Stomach (tissue), 9 donors: ENCODE results near the gene BBLN. TPM values are rescaled to one million over a fixed set of nuclear protein-coding genes. Genes with fewer than 3 reads are reported as not detected.

Source experiments
- DNase-seq, 2 donors: peaks; one replicate each; pipeline versions ENCODE4 v3.0.0 to v3.0.0-alpha.2; 2013 to 2019
- H3K27ac ChIP-seq, 5 donors: fragments of 200-600 bp in 4 of 5; sonication (generic) in 4 of 5; one replicate each; pipeline ENCODE4 v1.5.1; 2013 to 2019; ENCODE audit warnings: mild to moderate bottlenecking in 1 of 5, moderate library complexity in 1 of 5
- H3K27me3 ChIP-seq, 3 donors: fragments of 200-600 bp; sonication (generic); one replicate each; pipeline ENCODE4 v1.5.1; 2017 to 2019; ENCODE audit warnings: mixed run types in 1 of 3
- H3K36me3 ChIP-seq, 4 donors: fragments of 200-600 bp; sonication (generic); 1 replicate in 3 of 4; 2 replicates in 1 of 4; pipeline ENCODE4 v1.5.1; 2016 to 2019
- H3K4me1 ChIP-seq, 4 donors: fragments of 200-600 bp; sonication (generic); one replicate each; pipeline ENCODE4 v1.5.1; 2016 to 2019
- H3K4me3 ChIP-seq, 4 donors: fragments of 200-600 bp; sonication (generic) in 3 of 4; one replicate each; pipeline ENCODE4 v1.5.1; 2016 to 2019; ENCODE audit warnings: mild to moderate bottlenecking in 1 of 4
- H3K9me3 ChIP-seq, 4 donors: fragments of 200-600 bp; sonication (generic); one replicate each; pipeline ENCODE4 v1.5.1; 2016 to 2019
- EP300 ChIP-seq: sonication (generic); formaldehyde crosslinking; IDR thresholded peaks from one replicate; pipeline ENCODE4 v1.6.1; 2017; ENCODE audit warnings: antibody characterized with exemption
- POLR2A ChIP-seq, 4 donors: fragments of 450-650 bp; IDR thresholded peaks; one replicate each; pipeline ENCODE4 v1.6.1; 2016; ENCODE audit warnings: antibody characterized with exemption in 4 of 4, control low read depth in 2 of 4, mild to moderate bottlenecking in 1 of 4, moderate library complexity in 1 of 4
- POLR2AphosphoS5 ChIP-seq, 3 donors: sonication (generic); formaldehyde crosslinking; IDR thresholded peaks; one replicate each; pipeline ENCODE4 v1.6.1; 2016; ENCODE audit warnings: antibody characterized with exemption in 3 of 3
- WGBS, 5 donors: extraction: QIAGEN DNeasy Blood & Tissue Kit in 3 of 5; methylation state at CpG; one replicate each; pipeline versions ENCODE4 v1.1.5 to v1.1.7; 2013 to 2018; 5-methylcytosine and 5-hydroxymethylcytosine counted together
- intact Hi-C: fragments of 100-400 bp; cut with DNase I; formaldehyde crosslinking; loops from one replicate; pipeline ENCODE4 v1.15.1; 2023; ENCODE audit warnings: low total_unique reads
- polyA plus RNA-seq, 3 donors: library from polyadenylated mRNA; stranded (reverse); fragments of 200-250 nt; gene quantifications; one replicate each; pipeline ENCODE4 v1.2.3, GENCODE V29; 2013
- total RNA-seq, 5 donors: library from RNA; depleted of rRNA; stranded (reverse); fragments of >200 nt; gene quantifications; one replicate each; pipeline versions ENCODE4 v1.1.0 to v1.2.3, GENCODE V29; 2014 to 2016
- TF ChIP-seq, protein P1 (sequence below), 7 experiments: fragments of 450-650 bp in 4 of 7; fragments of 200-600 bp in 3 of 7; sonication (generic) in 3 of 7; IDR thresholded peaks; one replicate each; pipeline ENCODE4 v1.5.1; 2016 to 2019; ENCODE audit warnings: antibody characterized with exemption in 7 of 7, control low read depth in 2 of 7, mild to moderate bottlenecking in 1 of 7
- donor health status: healthy with polysubstance abuse.
- donor health status: Bipolar disorder and iron deficiency.
- donor health status: healthy.

BBLN gene
- total and polyA plus RNA-seq, 8 donors = 17.8 to 193 (median 147) TPM; not detected in 1

DNA sequence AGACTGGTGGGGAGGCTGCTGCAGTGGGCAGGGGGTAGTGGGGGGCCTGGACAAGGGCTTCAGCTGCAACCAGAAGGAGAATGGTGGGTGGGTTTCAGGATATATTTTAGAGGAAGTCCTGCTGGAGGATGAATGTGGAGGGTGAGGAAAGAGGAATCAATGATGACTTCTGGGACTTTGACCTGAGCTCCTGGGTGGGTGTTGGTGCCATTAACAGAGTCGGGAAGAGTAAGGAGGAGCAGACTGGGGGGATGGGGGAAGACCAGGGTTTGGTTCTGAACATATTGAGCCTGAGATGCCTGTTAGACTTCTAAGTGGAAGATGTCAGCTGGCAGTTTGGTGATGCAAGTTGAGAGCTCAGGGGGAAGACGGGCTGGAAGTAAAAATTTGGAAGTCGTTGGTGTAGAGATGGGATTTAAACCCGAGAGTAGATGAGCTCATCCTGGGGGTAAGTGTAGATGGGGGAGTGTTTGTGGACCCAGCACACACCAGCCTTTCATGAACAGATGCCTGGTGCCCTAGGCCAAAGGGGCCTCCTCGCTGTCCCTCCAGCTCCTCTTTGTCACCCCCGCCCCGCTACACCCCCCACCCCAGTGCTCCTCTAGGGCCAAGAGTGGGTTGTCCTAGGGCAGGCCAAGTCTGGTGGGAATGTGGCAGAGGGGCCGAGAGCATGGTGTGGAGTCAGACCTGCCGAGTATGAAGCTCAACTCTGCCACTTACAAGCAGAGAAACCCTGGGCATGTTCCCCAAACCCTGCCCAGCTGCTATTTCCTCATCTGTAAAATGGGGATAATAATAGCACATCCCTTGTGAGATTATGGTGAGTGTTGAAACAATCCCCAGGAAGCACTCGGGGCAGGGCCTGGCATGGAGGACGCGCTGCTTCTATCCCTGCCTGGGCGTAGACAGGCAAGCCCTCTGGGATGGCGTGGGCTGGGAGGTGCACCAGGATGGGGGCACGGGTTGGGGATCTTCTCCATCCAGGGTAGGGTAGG, 47.1 kb downstream of the BBLN start:
- TF ChIP-seq EP300 (no peak), POLR2A (IDR thresholded peaks at IDR 0.05) (no peak), POLR2AphosphoS5 (IDR thresholded peaks at IDR 0.05) (no peak)
- TF ChIP-seq, protein P1, sequence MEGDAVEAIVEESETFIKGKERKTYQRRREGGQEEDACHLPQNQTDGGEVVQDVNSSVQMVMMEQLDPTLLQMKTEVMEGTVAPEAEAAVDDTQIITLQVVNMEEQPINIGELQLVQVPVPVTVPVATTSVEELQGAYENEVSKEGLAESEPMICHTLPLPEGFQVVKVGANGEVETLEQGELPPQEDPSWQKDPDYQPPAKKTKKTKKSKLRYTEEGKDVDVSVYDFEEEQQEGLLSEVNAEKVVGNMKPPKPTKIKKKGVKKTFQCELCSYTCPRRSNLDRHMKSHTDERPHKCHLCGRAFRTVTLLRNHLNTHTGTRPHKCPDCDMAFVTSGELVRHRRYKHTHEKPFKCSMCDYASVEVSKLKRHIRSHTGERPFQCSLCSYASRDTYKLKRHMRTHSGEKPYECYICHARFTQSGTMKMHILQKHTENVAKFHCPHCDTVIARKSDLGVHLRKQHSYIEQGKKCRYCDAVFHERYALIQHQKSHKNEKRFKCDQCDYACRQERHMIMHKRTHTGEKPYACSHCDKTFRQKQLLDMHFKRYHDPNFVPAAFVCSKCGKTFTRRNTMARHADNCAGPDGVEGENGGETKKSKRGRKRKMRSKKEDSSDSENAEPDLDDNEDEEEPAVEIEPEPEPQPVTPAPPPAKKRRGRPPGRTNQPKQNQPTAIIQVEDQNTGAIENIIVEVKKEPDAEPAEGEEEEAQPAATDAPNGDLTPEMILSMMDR (IDR thresholded peaks at IDR 0.05) = no peak
- intact Hi-C loops = no loop called here
- WGBS, 5 donors = 67 to 77% (median 75%) methylated on average over 15 of the region's 15 CpGs
- DNase-seq = no peak
- H3K9me3 ChIP-seq = no peaks in the 10 kb centered on the region
- peaks cover 6 to 62% (median 28%) of the 10 kb centered on the region in 3 donors for H3K27me3 ChIP-seq
- no peaks in the 10 kb centered on the region for H3K36me3 ChIP-seq
- H3K4me1 ChIP-seq = peaks cover 11 to 23% (median 15%) of the 10 kb centered on the region in 4 donors
- no peak overlapping the region for H3K27ac ChIP-seq
- H3K4me3 ChIP-seq = no peak overlapping the region

DNA sequence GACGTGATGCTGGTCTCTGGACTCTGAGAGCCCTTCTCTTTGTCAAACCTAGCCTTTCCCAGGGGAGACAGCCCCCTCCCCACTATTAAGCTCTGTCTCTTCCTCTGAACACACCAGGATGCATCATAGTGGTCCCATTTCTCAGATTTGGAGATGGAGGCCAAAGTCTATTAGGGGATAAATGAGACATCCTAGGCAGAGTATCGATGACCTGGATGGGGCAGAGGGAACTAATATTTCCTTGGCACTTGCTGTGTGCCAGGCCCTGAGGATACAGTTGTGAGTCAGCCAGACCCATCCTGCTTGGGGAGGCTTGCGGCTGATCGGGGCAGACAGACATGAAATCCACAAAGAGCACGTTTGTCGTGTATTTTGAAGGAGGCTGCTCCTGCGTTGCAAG, 48.3 kb downstream of the BBLN start:
- Histone ChIP-seq H3K36me3 (no peaks in the 10 kb centered on the region), H3K4me1 (peaks cover 10 to 16% (median 13%) of the 10 kb centered on the region in 4 donors), H3K27ac (no peak overlapping the region), H3K9me3 (no peaks in the 10 kb centered on the region), H3K27me3 (peaks cover 6 to 62% (median 27%) of the 10 kb centered on the region in 3 donors), H3K4me3 (no peak overlapping the region)
- no peak for DNase-seq
- WGBS, 5 donors = 79 to 88% (median 82%) methylated on average over 7 of the region's 7 CpGs
- intact Hi-C loops = no loop called here
- TF ChIP-seq POLR2AphosphoS5 (IDR thresholded peaks at IDR 0.05) (no peak), EP300 (no peak), POLR2A (IDR thresholded peaks at IDR 0.05) (no peak)
- TF ChIP-seq, protein P1 (IDR thresholded peaks at IDR 0.05) = no peak

DNA sequence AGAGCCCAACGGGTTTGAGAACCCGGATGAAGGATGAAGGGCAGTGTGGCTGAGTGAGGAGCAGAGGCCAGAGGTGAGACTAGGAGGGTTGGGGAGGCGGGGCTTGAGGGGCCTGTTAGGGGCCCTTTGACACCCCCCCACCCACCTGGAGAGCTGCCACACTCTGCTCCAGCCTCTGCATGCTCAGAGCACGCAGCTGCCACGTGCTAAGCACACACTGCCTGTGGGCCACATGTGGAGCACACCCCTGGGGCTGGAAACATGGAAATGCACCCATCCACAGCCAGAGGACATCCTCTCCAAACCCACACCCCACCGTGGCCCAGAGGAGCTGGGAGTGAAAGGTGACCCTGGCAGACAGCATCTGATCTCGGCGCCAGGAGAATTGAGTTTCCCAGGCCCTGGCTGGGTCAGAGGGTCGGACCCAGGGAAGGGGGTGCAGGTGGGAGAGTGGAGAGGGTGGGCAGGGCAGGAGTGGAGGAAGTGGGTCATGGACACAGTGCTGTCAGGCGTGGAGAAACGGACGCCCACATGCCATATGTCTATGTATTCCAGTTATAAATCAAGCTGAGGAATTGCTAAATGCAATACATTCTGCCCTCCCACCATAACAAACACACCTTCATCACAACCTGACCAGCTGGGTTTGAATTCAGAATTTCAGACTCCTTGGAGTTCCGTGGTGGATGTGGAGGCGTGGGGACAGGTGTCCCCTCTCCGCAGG, 49.0 kb downstream of the BBLN start:
- TF ChIP-seq POLR2AphosphoS5 (IDR thresholded peaks at IDR 0.05) (no peak), POLR2A (IDR thresholded peaks at IDR 0.05) (no peak), EP300 (no peak)
- TF ChIP-seq, protein P1 (IDR thresholded peaks at IDR 0.05) = no peak
- no peak overlapping the region for H3K27ac ChIP-seq
- peaks cover 2 to 9% (median 6%) of the 10 kb centered on the region in 4 donors for H3K4me1 ChIP-seq
- no peaks in the 10 kb centered on the region for H3K36me3 ChIP-seq
- H3K9me3 ChIP-seq = no peaks in the 10 kb centered on the region
- H3K4me3 ChIP-seq = no peak overlapping the region
- H3K27me3 ChIP-seq = peaks cover 0 to 54% (median 19%) of the 10 kb centered on the region in 3 donors
- DNase-seq = no peak
- intact Hi-C loops = no loop called here
- 64 to 77% (median 70%) methylated on average over 15 of the region's 15 CpGs for WGBS, 5 donors
